GM12891 (cell line): ENCODE measurements around the gene C11orf68.

Experiments used
- POLR2A ChIP-seq: IDR thresholded peaks from 2 replicates; pipeline ENCODE4 v1.6.1; 2011; ENCODE audit warnings: low read depth, low read length, control low read depth
- TAF1 ChIP-seq: IDR thresholded peaks from 2 replicates; pipeline ENCODE4 v1.6.1; 2011; ENCODE audit warnings: low read depth, low read length, control low read depth

DNA sequence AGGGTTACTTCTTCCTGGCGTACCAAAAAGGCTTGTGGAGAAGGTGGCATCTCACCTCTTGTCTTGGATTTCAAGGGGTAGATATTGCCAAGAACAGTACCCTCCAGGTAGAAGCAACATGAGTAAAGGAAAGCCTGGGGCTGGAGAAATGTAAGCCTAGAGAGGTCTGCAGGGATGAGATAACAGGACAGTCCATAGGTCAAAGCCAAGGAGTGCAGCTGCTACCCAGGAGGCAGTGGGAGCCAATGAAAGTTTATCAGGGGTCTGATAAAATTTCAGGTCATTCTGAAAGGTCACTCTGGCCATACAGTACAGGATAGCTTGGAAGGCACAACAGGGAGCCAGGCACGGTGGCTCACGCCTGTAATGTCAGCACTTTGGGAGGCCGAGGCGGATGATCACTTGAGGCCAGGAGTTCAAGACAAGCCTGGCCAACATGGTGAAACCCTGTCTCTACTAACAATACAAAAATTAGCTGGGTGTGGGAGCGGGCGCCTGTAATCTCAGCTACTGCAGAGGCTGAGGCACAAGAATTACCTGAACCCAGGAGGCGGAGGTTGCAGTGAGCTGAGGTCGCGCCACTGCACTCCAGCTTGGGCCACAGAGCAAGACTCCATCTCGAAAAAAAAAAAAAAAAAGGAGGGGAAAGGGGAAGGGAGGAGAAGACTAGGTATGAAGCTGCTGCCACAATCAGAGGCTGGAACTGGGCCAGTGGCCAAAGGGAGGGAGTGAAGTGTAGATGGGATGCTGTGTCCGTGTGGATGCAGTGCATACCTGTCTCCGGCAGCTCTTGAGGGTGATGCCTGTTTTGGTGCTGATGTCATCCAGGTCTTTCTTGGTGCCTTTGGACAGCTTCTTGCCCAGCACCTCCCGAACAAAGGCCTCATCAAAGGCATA, 31.8 kb downstream of the C11orf68 start:
- TF ChIP-seq TAF1 (no peak), POLR2A (no peak)
